Bone marrow (tissue), 2 donors: ENCODE data around the gene ITIH6.
A peak's percentile ranks its signal among the peaks of the same experiment; 100 is the strongest.
"Not testable (repeated sequence)": the region's sequence is repeated elsewhere in the genome, so short reads cannot be mapped to it uniquely, and the experiment has no call there.

Source experiments
- DNase-seq, 2 donors: peaks; one replicate each; lab custom pipeline; 2025; lab: John Stamatoyannopoulos, UW

The ITIH6 gene, protein sequence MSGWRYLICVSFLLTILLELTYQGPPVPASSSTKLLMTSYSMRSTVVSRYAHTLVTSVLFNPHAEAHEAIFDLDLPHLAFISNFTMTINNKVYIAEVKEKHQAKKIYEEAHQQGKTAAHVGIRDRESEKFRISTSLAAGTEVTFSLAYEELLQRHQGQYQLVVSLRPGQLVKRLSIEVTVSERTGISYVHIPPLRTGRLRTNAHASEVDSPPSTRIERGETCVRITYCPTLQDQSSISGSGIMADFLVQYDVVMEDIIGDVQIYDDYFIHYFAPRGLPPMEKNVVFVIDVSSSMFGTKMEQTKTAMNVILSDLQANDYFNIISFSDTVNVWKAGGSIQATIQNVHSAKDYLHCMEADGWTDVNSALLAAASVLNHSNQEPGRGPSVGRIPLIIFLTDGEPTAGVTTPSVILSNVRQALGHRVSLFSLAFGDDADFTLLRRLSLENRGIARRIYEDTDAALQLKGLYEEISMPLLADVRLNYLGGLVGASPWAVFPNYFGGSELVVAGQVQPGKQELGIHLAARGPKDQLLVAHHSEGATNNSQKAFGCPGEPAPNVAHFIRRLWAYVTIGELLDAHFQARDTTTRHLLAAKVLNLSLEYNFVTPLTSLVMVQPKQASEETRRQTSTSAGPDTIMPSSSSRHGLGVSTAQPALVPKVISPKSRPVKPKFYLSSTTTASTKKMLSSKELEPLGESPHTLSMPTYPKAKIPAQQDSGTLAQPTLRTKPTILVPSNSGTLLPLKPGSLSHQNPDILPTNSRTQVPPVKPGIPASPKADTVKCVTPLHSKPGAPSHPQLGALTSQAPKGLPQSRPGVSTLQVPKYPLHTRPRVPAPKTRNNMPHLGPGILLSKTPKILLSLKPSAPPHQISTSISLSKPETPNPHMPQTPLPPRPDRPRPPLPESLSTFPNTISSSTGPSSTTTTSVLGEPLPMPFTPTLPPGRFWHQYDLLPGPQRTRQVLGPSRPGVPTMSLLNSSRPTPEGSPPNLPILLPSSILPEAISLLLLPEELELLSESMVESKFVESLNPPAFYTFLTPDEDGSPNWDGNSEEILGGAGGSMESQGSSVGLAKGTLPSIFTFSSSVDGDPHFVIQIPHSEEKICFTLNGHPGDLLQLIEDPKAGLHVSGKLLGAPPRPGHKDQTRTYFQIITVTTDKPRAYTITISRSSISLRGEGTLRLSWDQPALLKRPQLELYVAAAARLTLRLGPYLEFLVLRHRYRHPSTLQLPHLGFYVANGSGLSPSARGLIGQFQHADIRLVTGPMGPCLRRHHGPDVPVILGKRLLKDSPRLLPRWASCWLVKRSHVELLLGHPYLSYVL

GRCh38 chrX:54798137-54798536 is at the start of gene ITIH6:
Gene ITIH6, minus strand, starts transcription at chrX:54798255. Its CDS starts 45 bp downstream, at chrX:54798210.
- no peak for DNase-seq

GRCh38 chrX:54847700-54848099 is 49.6 kb upstream of the ITIH6 start:
- not testable (repeated sequence) for DNase-seq

DNA sequence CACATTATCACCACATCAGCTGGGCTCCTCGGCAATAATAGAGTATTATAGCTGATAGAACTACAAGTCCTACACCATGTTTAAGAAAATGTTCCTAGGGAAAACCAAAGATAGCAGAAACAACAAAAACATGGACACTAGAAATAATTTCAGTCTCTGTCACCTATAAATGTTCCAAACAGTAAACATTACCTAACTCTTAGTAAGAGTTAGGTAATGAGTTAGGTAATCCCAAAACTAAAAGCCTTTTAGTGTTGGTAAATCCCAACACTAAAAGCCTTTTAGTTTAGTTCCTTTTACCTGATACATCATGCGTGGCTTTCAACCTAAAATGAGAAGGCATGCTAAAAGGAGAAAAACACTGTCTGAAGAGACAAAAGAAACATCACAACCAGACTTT is 45.0 kb upstream of the ITIH6 start:
- no peak for DNase-seq

DNA sequence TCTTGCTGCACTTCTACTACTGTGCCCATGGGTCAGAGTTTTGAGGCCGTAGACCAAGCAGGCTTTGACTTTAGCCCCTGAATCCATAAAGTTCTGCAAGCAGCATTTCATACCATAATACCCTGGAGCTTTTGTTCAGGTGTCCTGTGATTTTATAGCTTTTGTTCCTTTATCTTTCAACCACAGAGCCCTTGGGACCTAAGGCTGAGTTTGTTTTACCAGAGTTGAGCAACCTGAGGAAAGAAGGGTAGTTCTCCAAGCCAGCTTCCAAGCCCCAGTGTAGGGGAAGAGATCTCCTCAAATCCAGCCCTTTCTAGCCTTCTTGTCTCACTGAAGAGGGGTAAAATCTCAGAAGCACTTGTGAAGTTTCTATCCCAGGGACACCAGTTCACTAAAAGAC is 44.6 kb upstream of the ITIH6 start:
- DNase-seq = no peak

- not testable (repeated sequence) for DNase-seq
Observed at GRCh38 chrX:54841184-54841874, 43.3 kb upstream of the ITIH6 start.

GRCh38 chrX:54838583-54838982 is 40.5 kb upstream of the ITIH6 start:
- no peak for DNase-seq

GRCh38 chrX:54826598-54826997 is 28.5 kb upstream of the ITIH6 start:
- DNase-seq = no peak

DNA sequence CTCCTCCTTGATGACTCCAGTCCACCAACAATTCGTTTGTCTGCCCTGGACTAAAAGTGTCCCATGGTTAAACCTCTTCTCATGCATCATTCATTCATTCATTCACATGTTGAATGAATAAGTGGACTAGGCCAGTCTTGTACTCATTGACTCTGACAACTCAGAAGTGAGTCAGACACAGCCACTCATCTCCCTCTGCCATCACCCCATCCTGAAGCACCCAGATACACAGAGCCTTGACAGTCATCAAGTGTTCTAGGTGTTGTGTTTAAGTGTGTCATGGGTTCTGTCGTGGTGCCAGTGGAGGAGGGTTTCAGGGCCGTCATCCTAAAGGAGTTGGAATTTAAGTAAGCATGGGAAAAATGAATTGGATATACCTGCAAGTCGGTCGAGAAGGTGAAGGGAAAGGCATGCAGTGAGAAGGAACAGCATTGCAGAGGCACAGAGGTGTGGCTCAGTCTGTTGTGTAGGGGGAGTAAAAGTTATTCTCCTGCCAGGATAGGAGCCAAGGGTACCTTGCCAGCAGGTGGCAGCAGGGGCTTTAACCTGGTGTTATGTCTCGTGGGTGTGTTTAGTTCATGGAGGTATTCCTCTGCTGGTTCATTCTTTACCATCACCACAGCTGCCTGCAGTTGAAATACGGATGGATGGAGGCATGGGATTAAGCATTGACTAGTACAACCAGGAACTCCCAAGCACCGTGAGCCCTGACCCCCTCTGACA is 27.8 kb upstream of the ITIH6 start:
- DNase-seq = no peak

DNA sequence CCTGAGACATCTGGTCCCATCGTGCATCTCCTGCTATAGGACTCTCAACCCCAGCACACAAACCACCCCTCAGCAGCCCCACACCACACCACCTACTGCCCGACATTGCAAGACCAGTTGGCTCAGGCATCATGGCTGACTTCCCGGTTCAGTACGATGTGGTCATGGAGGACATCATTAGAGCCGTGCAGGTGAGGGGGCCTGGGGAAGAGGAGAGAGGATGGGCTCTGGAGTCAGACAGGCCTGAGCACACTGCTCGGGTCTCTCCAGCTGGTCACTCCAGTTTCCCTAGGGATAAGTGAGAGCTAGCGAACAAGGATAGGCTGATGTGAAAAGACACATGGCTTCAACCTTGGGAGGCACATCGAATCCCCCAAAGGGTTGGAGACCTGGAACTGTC is 26.7 kb upstream of the ITIH6 start:
- no peak for DNase-seq

GRCh38 chrX:54824195-54824594 is 26.1 kb upstream of the ITIH6 start:
- DNase-seq = no peak

GRCh38 chrX:54821310-54821709 is 23.3 kb upstream of the ITIH6 start:
- DNase-seq = no peak

DNA sequence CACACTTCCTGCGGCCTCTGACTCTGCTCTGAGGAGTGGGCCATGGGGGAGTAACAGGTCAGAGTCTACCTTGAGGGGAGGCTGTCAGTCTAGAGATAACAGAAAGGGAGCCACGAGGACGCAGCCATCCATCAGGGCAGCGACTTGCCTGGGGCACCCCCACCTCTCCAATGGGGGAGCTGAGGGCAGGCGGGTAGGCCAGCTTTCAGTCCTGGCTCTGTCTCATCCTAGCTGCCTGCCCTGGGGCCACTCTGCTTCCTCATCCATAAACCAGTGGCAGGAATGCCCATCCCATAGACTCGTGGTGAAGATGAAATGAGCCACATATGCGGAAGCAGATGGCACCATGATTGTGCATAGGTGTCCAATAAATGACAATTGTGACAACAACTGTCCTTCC is 22.7 kb upstream of the ITIH6 start:
- no peak for DNase-seq

DNA sequence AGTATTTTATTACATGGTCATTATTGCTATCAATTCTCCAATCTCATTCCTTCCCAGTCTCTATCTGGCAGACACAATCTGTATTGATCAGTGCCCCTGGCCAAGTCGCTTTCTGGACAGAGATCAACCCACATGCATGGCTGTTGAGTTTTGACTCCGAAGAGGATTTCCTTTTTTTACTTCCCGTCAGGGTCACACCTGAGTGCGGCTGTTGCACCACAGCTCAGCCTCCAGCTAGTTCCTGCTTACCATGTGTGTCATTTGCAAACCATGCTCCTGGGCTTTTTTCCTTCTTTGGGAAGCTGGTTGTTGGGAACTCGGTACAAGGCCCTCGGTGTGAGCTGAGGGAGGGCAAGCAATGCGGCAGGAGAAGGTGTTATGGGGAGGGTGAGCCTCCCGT is 21.1 kb upstream of the ITIH6 start:
- DNase-seq = no peak

GRCh38 chrX:54818221-54818620 is 20.2 kb upstream of the ITIH6 start:
- no peak for DNase-seq

GRCh38 chrX:54817220-54817820 is 19.3 kb upstream of the ITIH6 start:
- DNase-seq = no peak

DNA sequence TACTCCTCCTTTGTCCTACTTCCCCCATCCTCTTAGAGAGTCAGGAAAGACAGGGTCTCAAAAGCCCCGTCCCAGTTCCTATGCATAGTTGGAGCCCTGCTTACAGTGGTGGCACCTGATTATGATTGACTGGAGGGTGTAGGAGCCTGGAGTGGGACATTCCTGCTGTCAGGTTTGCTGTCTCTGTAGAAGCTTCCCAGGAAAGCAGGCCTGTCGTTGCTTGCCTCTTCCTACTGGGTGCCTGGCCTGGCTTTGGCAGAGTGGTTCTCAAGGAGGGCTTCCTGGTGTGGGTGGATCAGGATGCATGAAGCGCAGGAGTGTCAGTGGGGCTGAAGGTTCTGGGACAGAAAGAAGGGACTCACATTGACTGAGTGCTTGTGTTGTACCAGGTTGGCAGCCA is 14.3 kb upstream of the ITIH6 start:
- no peak for DNase-seq

DNA sequence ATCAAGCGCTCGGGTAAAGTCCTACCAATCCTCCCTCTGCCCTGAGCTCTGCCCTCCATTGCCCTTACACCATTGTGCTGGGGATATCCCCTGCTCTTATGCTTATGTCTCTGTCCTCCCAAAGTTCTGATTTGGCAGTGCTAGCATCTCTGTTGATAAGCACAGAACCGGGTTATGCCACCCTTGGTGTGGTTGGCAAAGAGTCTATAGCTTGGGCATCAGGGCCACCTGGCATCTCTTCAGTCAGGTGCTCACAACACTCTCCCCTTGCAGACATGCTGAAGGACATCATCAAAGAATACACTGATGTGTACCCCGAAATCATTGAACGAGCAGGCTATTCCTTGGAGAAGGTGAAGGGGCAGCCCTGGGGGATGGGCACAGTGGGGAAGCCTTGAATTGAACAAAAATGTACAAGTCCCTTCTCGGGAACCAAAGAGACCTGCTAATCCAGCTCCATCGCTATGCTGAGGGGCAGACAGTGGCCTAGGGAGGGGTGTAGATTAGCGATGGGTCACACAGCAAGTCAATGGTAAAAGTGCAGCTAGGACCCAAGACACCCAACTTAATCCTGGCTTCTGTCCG is 13.3 kb upstream of the ITIH6 start:
- no peak for DNase-seq

- no peak for DNase-seq
Observed at GRCh38 chrX:54810532-54810931, 12.5 kb upstream of the ITIH6 start.

DNA sequence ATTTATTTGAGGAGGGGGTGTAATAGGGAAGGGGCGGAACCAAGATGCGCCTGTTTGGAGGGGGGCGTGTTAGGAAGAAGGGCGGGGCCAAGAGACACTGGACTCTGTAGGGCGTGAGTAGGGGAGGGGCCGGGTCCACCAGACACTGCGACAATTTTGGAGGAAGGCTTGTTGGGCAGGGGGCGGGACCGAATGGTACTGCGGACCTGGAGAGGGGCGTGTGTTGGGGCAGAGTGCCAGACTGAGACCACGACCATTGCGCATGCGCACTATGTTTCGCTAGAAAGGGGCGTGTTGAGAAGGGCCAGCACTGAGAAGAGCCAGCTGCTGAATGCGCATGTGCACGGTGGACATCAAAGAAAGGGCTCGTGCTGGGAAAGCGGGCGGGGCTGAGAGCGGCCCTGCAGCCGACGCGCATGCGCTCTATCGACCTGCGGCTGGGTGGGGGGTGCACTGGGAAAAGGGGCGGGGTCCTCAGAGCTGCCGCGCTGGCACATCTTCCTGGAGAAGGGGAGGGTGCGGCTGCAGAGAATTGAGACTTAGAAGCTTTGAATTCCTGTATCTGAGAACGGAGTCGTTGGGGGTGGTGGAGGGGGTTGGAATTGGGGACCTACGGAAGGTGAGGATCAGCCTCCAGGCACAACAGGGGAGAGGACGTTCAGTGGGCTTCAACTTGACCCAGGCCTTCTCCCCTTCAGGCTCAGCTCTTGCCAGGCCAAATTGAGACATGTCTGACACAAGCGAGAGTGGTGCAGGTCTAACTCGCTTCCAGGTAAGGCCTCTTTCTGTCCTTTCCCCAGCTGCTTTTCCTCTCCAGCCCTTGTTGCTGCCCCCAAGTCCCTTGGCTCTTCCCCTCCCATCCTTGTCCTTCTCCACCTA is 10.8 kb upstream of the ITIH6 start:
- peak; percentile 53 to 85 for DNase-seq
